ES-I3 (cell line): ENCODE data around the gene TUBB4A.
A peak's percentile ranks its signal among the peaks of the same experiment; 100 is the strongest.

Source experiments
- H3K36me3 ChIP-seq: 2 replicates; pipeline ENCODE4 v1.6.1; 2013; ENCODE audit warnings: mild to moderate bottlenecking, low read length, control low read depth, moderate library complexity; ENCODE audit not compliant: insufficient read depth
- H3K4me1 ChIP-seq: 2 replicates; pipeline ENCODE4 v1.6.1; 2013; ENCODE audit warnings: mild to moderate bottlenecking, control low read depth, low read length; ENCODE audit not compliant: insufficient read depth
- H3K9ac ChIP-seq: 2 replicates; pipeline ENCODE4 v1.6.1; 2013; ENCODE audit warnings: low read depth, mild to moderate bottlenecking, low read length, moderate library complexity
- H3K9me3 ChIP-seq: 2 replicates; pipeline ENCODE4 v1.6.1; 2013; ENCODE audit warnings: mild to moderate bottlenecking, low read length, moderate library complexity; ENCODE audit not compliant: control insufficient read depth, insufficient read depth

TUBB4A gene

GRCh38 chr19:6459262-6460098 is 42.6 kb downstream of the TUBB4A start, which contains the start of gene SLC25A23:
TSS of gene SLC25A23 (minus strand) at chr19:6459792. CDS start at chr19:6459628, 164 bp downstream.
- H3K9ac ChIP-seq, result peak within 1 kb of the TSS; percentile 79
- no peaks in the 10 kb centered on the region for H3K9me3 ChIP-seq
- H3K4me1 ChIP-seq, result peaks cover 9% of the 10 kb centered on the region; the same call in 1 of the 2 replicates
- no peaks in the 10 kb centered on the region for H3K36me3 ChIP-seq

- peaks cover 9% of the 10 kb centered on the region; the same call in 1 of the 2 replicates for H3K4me1 ChIP-seq
- H3K36me3 ChIP-seq, result peaks cover 2% of the 10 kb centered on the region; the same call in 1 of the 2 replicates
- H3K9me3 ChIP-seq, result peaks cover 5% of the 10 kb centered on the region
- H3K9ac ChIP-seq, result peak overlapping the region; percentile 79; the same call in 1 of the 2 replicates
Measured at GRCh38 chr19:6458695-6459261, 43.3 kb downstream of the TUBB4A start.

GRCh38 chr19:6457958-6458694 is 44.0 kb downstream of the TUBB4A start:
- Histone ChIP-seq H3K9me3 (peaks cover 5% of the 10 kb centered on the region), H3K4me1 (peaks cover 9% of the 10 kb centered on the region; the same call in 1 of the 2 replicates), H3K9ac (peak overlapping the region; percentile 79; the same call in 1 of the 2 replicates), H3K36me3 (peaks cover 5% of the 10 kb centered on the region; the same call in 1 of the 2 replicates)

GRCh38 chr19:6455924-6456323 is 46.2 kb downstream of the TUBB4A start:
- H3K9me3 ChIP-seq, result peaks cover 5% of the 10 kb centered on the region
- peaks cover 9% of the 10 kb centered on the region; the same call in 1 of the 2 replicates for H3K4me1 ChIP-seq
- no peak overlapping the region for H3K9ac ChIP-seq
- H3K36me3 ChIP-seq, result peaks cover 5% of the 10 kb centered on the region; the same call in 1 of the 2 replicates

GRCh38 chr19:6453951-6454565 is 48.1 kb downstream of the TUBB4A start:
- peaks cover 5% of the 10 kb centered on the region; the same call in 1 of the 2 replicates for H3K36me3 ChIP-seq

GRCh38 chr19:6452899-6453298 is 49.2 kb downstream of the TUBB4A start:
- Histone ChIP-seq H3K36me3 (peaks cover 5% of the 10 kb centered on the region; the same call in 1 of the 2 replicates), H3K9ac (no peak overlapping the region), H3K4me1 (no peaks in the 10 kb centered on the region), H3K9me3 (peaks cover 5% of the 10 kb centered on the region)

More at GRCh38 chr19:6453951-6454565, 48.1 kb downstream of the TUBB4A start:
- Histone ChIP-seq H3K9ac (no peak overlapping the region), H3K9me3 (peaks cover 5% of the 10 kb centered on the region), H3K4me1 (peaks cover 9% of the 10 kb centered on the region; the same call in 1 of the 2 replicates)

GRCh38 chr19:6452223-6452614 is 49.9 kb downstream of the TUBB4A start:
- Histone ChIP-seq H3K36me3 (peaks cover 5% of the 10 kb centered on the region; the same call in 1 of the 2 replicates), H3K9ac (no peak overlapping the region), H3K9me3 (peaks cover 5% of the 10 kb centered on the region), H3K4me1 (no peaks in the 10 kb centered on the region)

GRCh38 chr19:6451583-6452222 is 50.4 kb downstream of the TUBB4A start:
- Histone ChIP-seq H3K4me1 (no peaks in the 10 kb centered on the region), H3K9ac (no peak overlapping the region), H3K9me3 (peaks cover 5% of the 10 kb centered on the region), H3K36me3 (peaks cover 8% of the 10 kb centered on the region)

GRCh38 chr19:6450166-6450565 is 51.9 kb downstream of the TUBB4A start:
- no peak overlapping the region for H3K9ac ChIP-seq
- no peaks in the 10 kb centered on the region for H3K4me1 ChIP-seq
- H3K36me3 ChIP-seq, result peaks cover 9% of the 10 kb centered on the region
- peaks cover 5% of the 10 kb centered on the region for H3K9me3 ChIP-seq

GRCh38 chr19:6448045-6448444 is 54.1 kb downstream of the TUBB4A start:
- no peaks in the 10 kb centered on the region for H3K9me3 ChIP-seq
- peaks cover 4% of the 10 kb centered on the region; the same call in 1 of the 2 replicates for H3K36me3 ChIP-seq
- H3K4me1 ChIP-seq, result no peaks in the 10 kb centered on the region
- H3K9ac ChIP-seq, result no peak overlapping the region

GRCh38 chr19:6446452-6446851 is 55.7 kb downstream of the TUBB4A start:
- H3K36me3 ChIP-seq, result peaks cover 4% of the 10 kb centered on the region; the same call in 1 of the 2 replicates
- H3K4me1 ChIP-seq, result no peaks in the 10 kb centered on the region
- H3K9me3 ChIP-seq, result no peaks in the 10 kb centered on the region

More at GRCh38 chr19:6446452-6446851, 55.7 kb downstream of the TUBB4A start:
- no peak overlapping the region for H3K9ac ChIP-seq
